NB4 (cell line): ENCODE results near the gene ZNHIT1.

ENCODE experiments used
- MYC ChIP-seq: IDR thresholded peaks from 2 replicates; pipeline ENCODE4 v1.6.1; 2011; ENCODE audit warnings: low read depth, low read length
- POLR2A ChIP-seq: IDR thresholded peaks from 2 replicates; pipeline ENCODE4 v1.6.1; 2011; ENCODE audit warnings: mild to moderate bottlenecking; ENCODE audit not compliant: insufficient read length; ENCODE audit errors: extremely low read depth
- TF ChIP-seq, protein P1 (sequence below): IDR thresholded peaks from one replicate; pipeline ENCODE4 v1.5.1; 2012; ENCODE audit warnings: low read depth, low read length
- TF ChIP-seq, protein P2 (sequence below): IDR thresholded peaks from 2 replicates; pipeline ENCODE4 v1.6.1; 2011; ENCODE audit warnings: low read depth, low read length

DNA sequence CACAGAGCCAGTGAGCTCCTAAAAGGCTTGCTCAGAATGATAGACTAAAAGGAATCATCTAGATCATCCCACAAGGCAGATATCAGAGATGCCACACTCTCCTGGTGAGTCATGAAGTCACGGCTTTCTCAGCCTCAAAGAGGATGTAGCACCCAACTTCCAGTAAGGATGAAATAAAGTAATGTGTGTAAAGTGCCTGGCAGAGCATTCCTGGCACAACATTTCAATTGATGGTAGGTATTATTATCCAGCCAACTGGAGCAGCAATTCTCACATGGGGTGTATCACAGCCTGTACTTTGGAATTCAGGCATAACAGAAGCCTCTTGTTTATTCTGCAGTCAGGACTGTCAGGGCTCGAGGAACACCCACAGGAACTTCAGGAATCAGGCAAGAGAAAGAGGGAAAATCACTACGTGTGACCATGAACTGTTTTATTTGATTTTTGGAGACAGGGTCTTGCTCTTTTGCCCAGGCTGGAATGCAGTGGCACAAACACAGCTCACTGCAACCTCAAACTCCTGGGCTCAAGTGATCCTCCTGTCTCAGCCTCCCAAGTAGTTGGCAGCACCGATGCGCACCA, 32.6 kb upstream of the ZNHIT1 start:
- TF ChIP-seq, protein P1, sequence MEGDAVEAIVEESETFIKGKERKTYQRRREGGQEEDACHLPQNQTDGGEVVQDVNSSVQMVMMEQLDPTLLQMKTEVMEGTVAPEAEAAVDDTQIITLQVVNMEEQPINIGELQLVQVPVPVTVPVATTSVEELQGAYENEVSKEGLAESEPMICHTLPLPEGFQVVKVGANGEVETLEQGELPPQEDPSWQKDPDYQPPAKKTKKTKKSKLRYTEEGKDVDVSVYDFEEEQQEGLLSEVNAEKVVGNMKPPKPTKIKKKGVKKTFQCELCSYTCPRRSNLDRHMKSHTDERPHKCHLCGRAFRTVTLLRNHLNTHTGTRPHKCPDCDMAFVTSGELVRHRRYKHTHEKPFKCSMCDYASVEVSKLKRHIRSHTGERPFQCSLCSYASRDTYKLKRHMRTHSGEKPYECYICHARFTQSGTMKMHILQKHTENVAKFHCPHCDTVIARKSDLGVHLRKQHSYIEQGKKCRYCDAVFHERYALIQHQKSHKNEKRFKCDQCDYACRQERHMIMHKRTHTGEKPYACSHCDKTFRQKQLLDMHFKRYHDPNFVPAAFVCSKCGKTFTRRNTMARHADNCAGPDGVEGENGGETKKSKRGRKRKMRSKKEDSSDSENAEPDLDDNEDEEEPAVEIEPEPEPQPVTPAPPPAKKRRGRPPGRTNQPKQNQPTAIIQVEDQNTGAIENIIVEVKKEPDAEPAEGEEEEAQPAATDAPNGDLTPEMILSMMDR, result no peak
- TF ChIP-seq POLR2A, result no peak
- TF ChIP-seq, protein P2, sequence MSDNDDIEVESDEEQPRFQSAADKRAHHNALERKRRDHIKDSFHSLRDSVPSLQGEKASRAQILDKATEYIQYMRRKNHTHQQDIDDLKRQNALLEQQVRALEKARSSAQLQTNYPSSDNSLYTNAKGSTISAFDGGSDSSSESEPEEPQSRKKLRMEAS, result no peak
- TF ChIP-seq MYC, result no peak
